ENCODE data around the gene VAV1. TPM values are rescaled to one million over a fixed set of nuclear protein-coding genes. Genes with fewer than 3 reads are reported as not detected.
"Not testable (repeated sequence)": the region's sequence is repeated elsewhere in the genome, so short reads cannot be mapped to it uniquely, and the experiment has no call there.

The VAV1 gene
- total RNA-seq, 5 donors from 2014 or later (not counting 1 experiment from before 2014, with no cell fraction given): 82.5 to 114 (median 92.2) TPM

DNA sequence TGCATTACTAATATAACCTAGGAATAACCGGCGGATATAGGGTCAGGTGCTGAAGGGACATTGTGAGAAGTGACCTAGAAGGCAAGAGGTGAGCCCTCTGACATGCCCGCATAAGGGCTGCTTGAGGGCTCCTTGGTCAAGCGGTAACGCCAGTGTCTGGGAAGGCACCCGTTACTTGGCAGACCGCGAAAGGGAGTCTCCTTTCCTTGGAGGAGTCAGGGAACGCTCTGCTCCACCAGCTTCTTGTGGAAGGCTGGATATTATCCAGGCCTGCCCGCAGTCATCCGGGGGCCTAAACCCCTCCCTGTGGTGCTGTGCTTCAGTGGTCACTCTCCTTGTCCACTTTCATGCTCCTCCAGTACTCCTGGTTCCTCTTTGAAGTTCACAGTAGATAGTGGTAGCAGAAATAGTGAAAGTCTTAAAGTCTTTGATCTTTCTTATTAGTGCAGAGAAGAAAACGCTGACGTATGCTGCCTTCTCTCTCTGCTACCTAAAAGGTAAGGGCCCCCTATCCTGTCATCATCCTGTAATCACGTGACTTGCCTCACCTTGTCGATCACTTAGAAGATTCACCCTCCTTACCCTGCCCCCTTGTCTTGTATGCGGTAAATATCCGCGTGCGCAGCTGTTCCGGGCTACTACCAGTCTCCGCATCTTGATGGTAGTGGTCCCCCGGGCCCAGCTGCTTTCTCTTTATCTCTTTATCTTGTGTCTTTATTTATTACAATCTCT lies 96.8 kb downstream of the VAV1 start:
- H3K27me3 ChIP-seq (replicated peaks in 1 of 2; ENCODE audit: control insufficient read depth in 2 of 2, extremely low read depth in 1 of 2, insufficient read depth in 2 of 2, low read length in 1 of 2); H3K27ac ChIP-seq (ENCODE audit: low read length); H3K36me3 Mint-ChIP-seq; H3K27ac Mint-ChIP-seq; H3K9me3 ChIP-seq; H3K27me3 Mint-ChIP-seq; POLR2A ChIA-PET; H3K4me3 Mint-ChIP-seq; H3K4me3 ChIP-seq (ENCODE audit: control insufficient read depth in 1 of 2, extremely low read depth in 1 of 2, low read length in 1 of 2); H3K36me3 ChIP-seq (ENCODE audit: control insufficient read depth in 2 of 2, extremely low read depth in 1 of 2, insufficient read depth in 1 of 2, low read length in 1 of 2); H3K9me3 Mint-ChIP-seq; ATAC-seq (replicated peaks in 1 of 4); DNase-seq; CTCF ChIA-PET: not testable (repeated sequence)
- WGBS (ENCODE audit: insufficient coverage): 57% methylated on average over 1 of the region's 22 CpGs
- peaks cover 6 to 12% of the 10 kb centered on the region in 2 experiments for H3K4me1 ChIP-seq (ENCODE audit: control insufficient read depth in 1 of 2, extremely low read depth in 1 of 2, insufficient read depth in 2 of 2, low read length in 2 of 2)
- peaks cover 15 to 25% (median 21%) of the 10 kb centered on the region in 3 donors for H3K4me1 Mint-ChIP-seq

DNA sequence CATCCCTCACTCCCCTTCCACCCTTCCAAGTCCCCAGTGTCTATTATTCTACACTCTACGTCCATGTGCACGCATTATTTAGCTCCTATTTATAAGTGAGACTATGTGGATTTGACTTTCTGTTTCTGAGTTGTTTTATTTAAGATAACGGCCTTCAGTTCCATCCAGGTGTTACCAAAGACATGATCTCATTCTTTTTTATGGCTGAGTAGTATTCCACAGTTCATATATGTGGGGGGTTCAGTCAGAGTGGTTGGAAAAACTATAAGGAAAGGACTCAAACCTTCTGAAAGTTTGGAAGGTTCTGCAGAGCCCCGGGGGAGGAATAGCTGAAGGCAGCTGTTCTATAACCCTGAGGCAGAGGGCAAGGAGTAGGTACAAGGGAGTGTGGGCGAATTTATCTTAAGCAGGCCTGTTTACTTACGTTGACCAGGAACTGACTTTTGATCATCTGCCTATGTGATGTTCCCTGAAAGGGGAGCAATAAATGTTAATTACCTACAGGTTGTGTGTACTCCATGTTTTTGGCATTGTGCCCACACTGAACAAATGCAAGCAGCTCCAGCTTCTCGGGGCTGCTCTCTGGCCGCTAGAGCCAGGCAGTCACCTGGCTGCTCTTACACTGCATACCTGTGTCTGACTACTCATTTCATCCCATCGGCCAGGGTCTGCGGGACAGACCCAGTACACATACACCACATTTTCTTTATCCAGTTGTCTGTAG lies 101.4 kb downstream of the VAV1 start:
- no peak for DNase-seq
- POLR2A ChIA-PET: no interaction called here
- peaks cover 3% of the 10 kb centered on the region for H3K36me3 Mint-ChIP-seq
- CTCF ChIA-PET: no interaction called here
- H3K4me1 ChIP-seq (ENCODE audit: control insufficient read depth in 1 of 2, extremely low read depth in 1 of 2, insufficient read depth in 2 of 2, low read length in 2 of 2): peaks cover 0 to 7% of the 10 kb centered on the region in 2 experiments
- peaks cover 0 to 6% (median 0%) of the 10 kb centered on the region in 3 donors for H3K9me3 Mint-ChIP-seq
- H3K36me3 ChIP-seq (ENCODE audit: control insufficient read depth in 2 of 2, extremely low read depth in 1 of 2, insufficient read depth in 1 of 2, low read length in 1 of 2): no peaks in the 10 kb centered on the region
- no peak overlapping the region for H3K4me3 Mint-ChIP-seq
- peaks cover 0 to 10% of the 10 kb centered on the region in 2 experiments for H3K27me3 ChIP-seq (replicated peaks in 1 of 2; ENCODE audit: control insufficient read depth in 2 of 2, extremely low read depth in 1 of 2, insufficient read depth in 2 of 2, low read length in 1 of 2)
- no peak for ATAC-seq (replicated peaks in 1 of 4)
- 94% methylated on average over 4 of the region's 10 CpGs for WGBS (ENCODE audit: insufficient coverage)
- H3K27ac Mint-ChIP-seq: no peak overlapping the region
- H3K4me3 ChIP-seq (ENCODE audit: control insufficient read depth in 1 of 2, extremely low read depth in 1 of 2, low read length in 1 of 2): no peak overlapping the region
- H3K9me3 ChIP-seq: no peaks in the 10 kb centered on the region
- peaks cover 5 to 35% (median 18%) of the 10 kb centered on the region in 3 donors for H3K4me1 Mint-ChIP-seq
- H3K27me3 Mint-ChIP-seq: no peaks in the 10 kb centered on the region
- no peak overlapping the region for H3K27ac ChIP-seq (ENCODE audit: low read length)

DNA sequence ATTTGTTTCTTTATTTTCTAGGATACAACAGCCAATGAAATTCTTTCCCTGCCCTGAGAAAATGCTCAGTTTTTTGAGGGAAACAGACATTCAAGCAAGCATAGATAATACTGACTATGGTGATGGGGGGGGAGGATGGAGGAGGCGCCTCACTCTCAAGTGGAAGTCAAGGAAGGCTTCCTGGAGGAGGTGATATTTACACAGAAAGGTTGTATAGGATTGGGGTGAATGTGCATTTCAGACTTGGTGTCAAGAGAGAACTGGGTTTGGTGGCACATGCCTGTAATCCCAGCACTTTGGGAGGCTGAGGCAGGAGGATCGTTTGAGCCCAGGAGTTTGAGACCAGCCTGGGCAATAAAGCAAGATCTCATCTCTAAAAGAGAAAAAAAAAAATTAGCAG lies 102.7 kb downstream of the VAV1 start:
- Histone ChIP-seq H3K9me3 (no peaks in the 10 kb centered on the region), H3K4me3 (ENCODE audit: control insufficient read depth in 1 of 2, extremely low read depth in 1 of 2, low read length in 1 of 2) (no peak overlapping the region), H3K36me3 (ENCODE audit: control insufficient read depth in 2 of 2, extremely low read depth in 1 of 2, insufficient read depth in 1 of 2, low read length in 1 of 2) (no peaks in the 10 kb centered on the region), H3K27me3 (replicated peaks in 1 of 2; ENCODE audit: control insufficient read depth in 2 of 2, extremely low read depth in 1 of 2, insufficient read depth in 2 of 2, low read length in 1 of 2) (peaks cover 0 to 11% of the 10 kb centered on the region in 2 experiments), H3K4me1 (ENCODE audit: control insufficient read depth in 1 of 2, extremely low read depth in 1 of 2, insufficient read depth in 2 of 2, low read length in 2 of 2) (peaks cover 0 to 7% of the 10 kb centered on the region in 2 experiments), H3K27ac (ENCODE audit: low read length) (no peak overlapping the region)
- POLR2A ChIA-PET: no interaction called here
- H3K36me3 Mint-ChIP-seq: peaks cover 3% of the 10 kb centered on the region
- H3K27ac Mint-ChIP-seq: no peak overlapping the region
- WGBS (ENCODE audit: insufficient coverage): 90% methylated on average over 1 of the region's 2 CpGs
- CTCF ChIA-PET: interaction anchor here in 1 of 2 donors (0.6 kb wide), 1 partner anchor 29 kb away, joined by 3 read pairs; no protein-coding TSS in a partner anchor
- H3K9me3 Mint-ChIP-seq: peaks cover 0 to 6% (median 0%) of the 10 kb centered on the region in 3 donors
- DNase-seq (no peak), ATAC-seq (replicated peaks in 1 of 4) (no peak)
- no peak overlapping the region for H3K4me3 Mint-ChIP-seq
- H3K27me3 Mint-ChIP-seq: no peaks in the 10 kb centered on the region
- H3K4me1 Mint-ChIP-seq: peaks cover 0 to 28% (median 16%) of the 10 kb centered on the region in 3 donors

DNA sequence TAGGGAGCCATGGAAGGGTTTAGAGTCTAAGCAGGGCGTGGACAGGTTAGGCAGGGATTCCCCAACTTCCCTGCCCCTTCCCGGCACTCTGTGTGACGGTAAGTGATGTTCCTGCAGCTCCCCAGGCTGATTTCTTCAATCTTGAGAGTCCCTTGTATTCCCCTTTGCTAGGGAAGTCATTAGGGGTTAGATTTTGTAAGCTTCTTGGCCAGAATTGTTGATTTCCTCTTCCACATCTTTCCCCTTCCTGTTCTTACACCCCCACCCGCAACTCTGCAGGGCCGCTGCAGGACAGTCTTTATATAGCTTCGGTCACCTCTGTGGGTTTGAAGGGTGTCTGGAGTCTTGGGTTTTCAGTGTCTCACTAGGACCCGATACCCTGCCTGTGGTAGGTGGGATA lies 104.2 kb downstream of the VAV1 start:
- Mint-ChIP-seq H3K36me3 (peaks cover 3% of the 10 kb centered on the region), H3K4me1 (peaks cover 0 to 28% (median 16%) of the 10 kb centered on the region in 3 donors)
- ATAC-seq (replicated peaks in 1 of 4): no peak

DNA sequence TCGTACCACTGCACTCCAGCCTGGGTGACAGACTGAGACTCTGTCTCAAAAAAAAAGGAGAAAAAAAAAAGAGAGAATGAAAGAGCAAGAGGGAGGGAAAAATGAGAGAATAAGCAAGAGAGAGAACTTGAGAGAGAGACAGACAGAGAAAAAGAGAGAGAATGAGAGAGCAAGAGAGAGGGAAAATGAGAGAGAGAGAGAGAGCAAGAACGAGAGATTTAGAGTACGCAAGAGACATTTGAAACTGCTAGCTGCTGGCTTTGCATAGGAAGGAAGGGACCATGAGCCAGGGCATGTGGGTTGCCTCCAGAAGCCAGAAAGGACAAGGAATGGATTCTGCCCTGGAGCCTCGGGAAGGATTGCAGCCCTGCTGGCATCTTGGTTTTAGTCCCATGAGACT lies 105.3 kb downstream of the VAV1 start:
- 90% methylated on average over 2 of the region's 4 CpGs for WGBS (ENCODE audit: insufficient coverage)
- no peaks in the 10 kb centered on the region for H3K36me3 Mint-ChIP-seq
- H3K9me3 Mint-ChIP-seq: no peaks in the 10 kb centered on the region
- DNase-seq (no peak), ATAC-seq (replicated peaks in 1 of 4) (no peak)
- Histone ChIP-seq H3K27ac (ENCODE audit: low read length) (no peak overlapping the region), H3K27me3 (replicated peaks in 1 of 2; ENCODE audit: control insufficient read depth in 2 of 2, extremely low read depth in 1 of 2, insufficient read depth in 2 of 2, low read length in 1 of 2) (peaks cover 0 to 11% of the 10 kb centered on the region in 2 experiments), H3K36me3 (ENCODE audit: control insufficient read depth in 2 of 2, extremely low read depth in 1 of 2, insufficient read depth in 1 of 2, low read length in 1 of 2) (no peaks in the 10 kb centered on the region), H3K4me3 (ENCODE audit: control insufficient read depth in 1 of 2, extremely low read depth in 1 of 2, low read length in 1 of 2) (no peak overlapping the region), H3K9me3 (no peaks in the 10 kb centered on the region), H3K4me1 (ENCODE audit: control insufficient read depth in 1 of 2, extremely low read depth in 1 of 2, insufficient read depth in 2 of 2, low read length in 2 of 2) (peaks cover 0 to 7% of the 10 kb centered on the region in 2 experiments)
- ChIA-PET POLR2A (no interaction called here), CTCF (no interaction called here)
- H3K4me3 Mint-ChIP-seq: no peak overlapping the region
- no peaks in the 10 kb centered on the region for H3K27me3 Mint-ChIP-seq
- peak overlapping the region in 1 of 2 donors; percentile 50 for H3K27ac Mint-ChIP-seq
- peaks cover 4 to 28% (median 16%) of the 10 kb centered on the region in 3 donors for H3K4me1 Mint-ChIP-seq

More for the DNA sequence above, 104.2 kb downstream of the VAV1 start:
- no peak overlapping the region for H3K27ac Mint-ChIP-seq
- no peak overlapping the region for H3K4me3 ChIP-seq (ENCODE audit: control insufficient read depth in 1 of 2, extremely low read depth in 1 of 2, low read length in 1 of 2)
- peaks cover 0 to 5% (median 0%) of the 10 kb centered on the region in 3 donors for H3K9me3 Mint-ChIP-seq
- no peak overlapping the region for H3K4me3 Mint-ChIP-seq
- ChIA-PET POLR2A (no interaction called here), CTCF (no interaction called here)
- H3K27me3 Mint-ChIP-seq: no peaks in the 10 kb centered on the region
- H3K36me3 ChIP-seq (ENCODE audit: control insufficient read depth in 2 of 2, extremely low read depth in 1 of 2, insufficient read depth in 1 of 2, low read length in 1 of 2): no peaks in the 10 kb centered on the region
- no CpG with 5 or more reads among the region's 7 CpGs for WGBS (ENCODE audit: insufficient coverage)
- DNase-seq: no peak
- H3K27ac ChIP-seq (ENCODE audit: low read length): no peak overlapping the region
- peaks cover 0 to 7% of the 10 kb centered on the region in 2 experiments for H3K4me1 ChIP-seq (ENCODE audit: control insufficient read depth in 1 of 2, extremely low read depth in 1 of 2, insufficient read depth in 2 of 2, low read length in 2 of 2)
- no peaks in the 10 kb centered on the region for H3K9me3 ChIP-seq
- H3K27me3 ChIP-seq (replicated peaks in 1 of 2; ENCODE audit: control insufficient read depth in 2 of 2, extremely low read depth in 1 of 2, insufficient read depth in 2 of 2, low read length in 1 of 2): peaks cover 0 to 11% of the 10 kb centered on the region in 2 experiments

DNA sequence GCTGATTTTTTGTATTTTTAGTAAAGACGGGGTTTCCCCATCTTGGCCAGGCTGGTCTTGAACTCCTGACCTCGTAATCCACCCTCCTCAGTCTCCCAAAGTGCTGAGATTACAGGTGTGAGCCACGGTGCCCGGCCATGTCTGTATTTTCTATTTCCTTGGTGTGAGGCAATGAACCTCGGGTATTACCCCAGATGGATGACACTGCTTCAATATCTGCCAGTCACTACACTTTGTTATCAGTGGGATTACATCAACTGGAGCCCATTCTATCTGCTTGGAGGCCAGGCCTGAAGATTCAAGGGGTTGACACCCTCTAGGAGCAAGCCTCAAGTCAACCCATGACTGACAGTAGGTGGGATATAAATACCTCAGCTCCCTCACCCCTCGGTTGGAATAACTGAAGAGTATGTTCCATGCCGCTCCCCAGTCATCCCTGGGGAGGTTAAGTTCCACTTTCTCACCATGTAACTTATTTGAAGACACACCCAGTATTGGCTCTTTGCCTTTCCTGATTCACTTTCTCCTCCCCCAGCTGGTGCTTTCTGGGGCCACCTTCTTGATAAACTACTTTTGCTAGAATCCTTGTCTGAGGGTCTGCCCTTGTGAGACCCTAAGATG lies 113.9 kb downstream of the VAV1 start:
- peaks cover 46 to 50% (median 50%) of the 10 kb centered on the region in 3 donors for H3K4me1 Mint-ChIP-seq

More for the DNA sequence above, 113.9 kb downstream of the VAV1 start:
- ChIA-PET POLR2A (no interaction called here), CTCF (interaction anchor here in 1 of 2 donors (0.5 kb wide), 1 partner anchor 178 kb away, joined by 4 read pairs; no protein-coding TSS in a partner anchor)
- Histone ChIP-seq H3K27me3 (replicated peaks in 1 of 2; ENCODE audit: control insufficient read depth in 2 of 2, extremely low read depth in 1 of 2, insufficient read depth in 2 of 2, low read length in 1 of 2) (no peaks in the 10 kb centered on the region), H3K9me3 (no peaks in the 10 kb centered on the region), H3K4me3 (ENCODE audit: control insufficient read depth in 1 of 2, extremely low read depth in 1 of 2, low read length in 1 of 2) (no peak overlapping the region), H3K4me1 (ENCODE audit: control insufficient read depth in 1 of 2, extremely low read depth in 1 of 2, insufficient read depth in 2 of 2, low read length in 2 of 2) (peaks cover 35 to 38% of the 10 kb centered on the region in 2 experiments), H3K27ac (ENCODE audit: low read length) (no peak overlapping the region), H3K36me3 (ENCODE audit: control insufficient read depth in 2 of 2, extremely low read depth in 1 of 2, insufficient read depth in 1 of 2, low read length in 1 of 2) (no peaks in the 10 kb centered on the region)
- WGBS (ENCODE audit: insufficient coverage): 86% methylated on average over 2 of the region's 7 CpGs
- Mint-ChIP-seq H3K4me3 (peak overlapping the region in 1 of 3 donors; percentile 51), H3K27me3 (no peaks in the 10 kb centered on the region), H3K9me3 (peaks cover 5 to 12% (median 11%) of the 10 kb centered on the region in 3 donors), H3K27ac (peak overlapping the region in 1 of 2 donors; percentile 71), H3K36me3 (peaks cover 4% of the 10 kb centered on the region)
- ATAC-seq (replicated peaks in 1 of 4): no peak
- DNase-seq: no peak
